NCI-H524 (cell line): ENCODE measurements around the gene EFNA5.
A peak's percentile ranks its signal among the peaks of the same experiment; 100 is the strongest.

Source experiments
- DNase-seq, 2 experiments: peaks; one replicate each; lab custom pipeline; 2025; lab: John Stamatoyannopoulos, UW

Gene EFNA5

GRCh38 chr5:107395632-107396350 lies 274.9 kb downstream of the EFNA5 start:
- DNase-seq, result no peak

- no peak for DNase-seq
Observed at GRCh38 chr5:107393851-107394250, 276.9 kb downstream of the EFNA5 start.

GRCh38 chr5:107391787-107392186 lies 278.9 kb downstream of the EFNA5 start:
- DNase-seq, result no peak

GRCh38 chr5:107389775-107390148 lies 281.0 kb downstream of the EFNA5 start:
- DNase-seq, result no peak

GRCh38 chr5:107389130-107389774 lies 281.5 kb downstream of the EFNA5 start:
- peak in 1 of 2 experiments; percentile 27 for DNase-seq

- no peak for DNase-seq
Observed at GRCh38 chr5:107388141-107388861, 282.4 kb downstream of the EFNA5 start.

GRCh38 chr5:107387526-107388140 lies 283.1 kb downstream of the EFNA5 start:
- DNase-seq, result no peak

GRCh38 chr5:107385708-107386107 lies 285.0 kb downstream of the EFNA5 start:
- DNase-seq, result no peak

GRCh38 chr5:107384256-107384655 lies 286.5 kb downstream of the EFNA5 start:
- DNase-seq, result no peak

GRCh38 chr5:107383414-107383813 lies 287.3 kb downstream of the EFNA5 start:
- no peak for DNase-seq

- peak; percentile 54 to 85 for DNase-seq
Observed at GRCh38 chr5:107381189-107381856, 289.4 kb downstream of the EFNA5 start.

- peak; percentile 56 to 79 for DNase-seq
Observed at GRCh38 chr5:107380654-107381053, 290.1 kb downstream of the EFNA5 start.

GRCh38 chr5:107378218-107378899 lies 292.4 kb downstream of the EFNA5 start:
- no peak for DNase-seq

GRCh38 chr5:107377277-107377609 lies 293.5 kb downstream of the EFNA5 start:
- DNase-seq, result no peak

- no peak for DNase-seq
Observed at GRCh38 chr5:107376546-107377276, 294.0 kb downstream of the EFNA5 start.

- DNase-seq, result no peak
Observed at GRCh38 chr5:107373549-107374263, 297.0 kb downstream of the EFNA5 start.

GRCh38 chr5:107372723-107373450 lies 297.9 kb downstream of the EFNA5 start:
- no peak for DNase-seq

GRCh38 chr5:107370396-107370968 lies 300.3 kb downstream of the EFNA5 start:
- no peak for DNase-seq

- DNase-seq, result no peak
Observed at GRCh38 chr5:107369622-107370021, 301.1 kb downstream of the EFNA5 start.
